ENCODE measurements around the gene SERGEF.

Gene SERGEF

DNA sequence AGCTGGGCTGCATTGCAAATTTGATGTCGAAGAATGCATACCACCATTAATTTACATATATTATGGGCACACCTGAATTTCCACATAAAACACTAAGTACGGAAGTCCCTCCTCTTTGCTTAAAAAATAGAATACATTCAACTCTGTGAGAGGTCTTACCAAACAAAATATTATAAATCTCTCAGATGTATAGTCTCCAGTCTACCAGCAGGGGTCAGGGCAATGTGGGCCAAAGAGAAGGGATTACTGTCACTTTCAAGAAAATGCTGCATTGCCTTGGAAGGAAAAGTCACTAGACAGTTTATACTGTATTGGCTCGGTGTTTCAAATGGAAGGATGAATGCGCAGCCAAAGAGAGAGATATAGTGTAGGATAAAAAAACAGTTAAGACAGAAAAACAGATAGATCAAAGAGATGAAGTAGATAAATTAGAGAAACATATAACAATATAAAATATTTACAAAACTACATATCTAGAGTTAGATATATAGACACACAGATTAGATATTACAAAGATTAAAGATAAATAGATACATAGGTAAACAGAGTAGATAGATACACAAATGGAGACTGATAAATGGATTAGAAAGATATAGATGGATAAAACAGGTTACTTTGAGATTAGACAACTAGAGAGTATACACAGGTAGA lies 20.9 kb downstream of the SERGEF start:
- H3K27ac ChIP-seq (ENCODE audit: low read depth, low read length), result no peak overlapping the region
- H3K4me1 ChIP-seq (ENCODE audit: control insufficient read depth, low read length), result peaks cover 3% of the 10 kb centered on the region; the same call in 1 of the 2 replicates
- TF ChIP-seq, protein P1, sequence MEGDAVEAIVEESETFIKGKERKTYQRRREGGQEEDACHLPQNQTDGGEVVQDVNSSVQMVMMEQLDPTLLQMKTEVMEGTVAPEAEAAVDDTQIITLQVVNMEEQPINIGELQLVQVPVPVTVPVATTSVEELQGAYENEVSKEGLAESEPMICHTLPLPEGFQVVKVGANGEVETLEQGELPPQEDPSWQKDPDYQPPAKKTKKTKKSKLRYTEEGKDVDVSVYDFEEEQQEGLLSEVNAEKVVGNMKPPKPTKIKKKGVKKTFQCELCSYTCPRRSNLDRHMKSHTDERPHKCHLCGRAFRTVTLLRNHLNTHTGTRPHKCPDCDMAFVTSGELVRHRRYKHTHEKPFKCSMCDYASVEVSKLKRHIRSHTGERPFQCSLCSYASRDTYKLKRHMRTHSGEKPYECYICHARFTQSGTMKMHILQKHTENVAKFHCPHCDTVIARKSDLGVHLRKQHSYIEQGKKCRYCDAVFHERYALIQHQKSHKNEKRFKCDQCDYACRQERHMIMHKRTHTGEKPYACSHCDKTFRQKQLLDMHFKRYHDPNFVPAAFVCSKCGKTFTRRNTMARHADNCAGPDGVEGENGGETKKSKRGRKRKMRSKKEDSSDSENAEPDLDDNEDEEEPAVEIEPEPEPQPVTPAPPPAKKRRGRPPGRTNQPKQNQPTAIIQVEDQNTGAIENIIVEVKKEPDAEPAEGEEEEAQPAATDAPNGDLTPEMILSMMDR (IDR thresholded peaks at IDR 0.05; ENCODE audit: low read depth, low read length, poor library complexity, severe bottlenecking), result peak; percentile 91
- TF ChIP-seq EZH2phosphoT487 (IDR thresholded peaks at IDR 0.05; ENCODE audit: borderline replicate concordance, low read length), result no peak
- no peaks in the 10 kb centered on the region for H4K20me1 ChIP-seq (ENCODE audit: control insufficient read depth, insufficient read depth, low read depth, low read length)
- H3K27me3 ChIP-seq (ENCODE audit: control insufficient read depth, low read length), result no peaks in the 10 kb centered on the region
- H3K9me2 ChIP-seq (replicated peaks; ENCODE audit: control insufficient read depth, low read length), result no peaks in the 10 kb centered on the region
- H3F3A ChIP-seq (ENCODE audit: control insufficient read depth, insufficient read depth), result peaks cover 5% of the 10 kb centered on the region; the same call in 1 of the 2 replicates
- H3K4me3 ChIP-seq (ENCODE audit: low read length), result no peak overlapping the region
- no peak overlapping the region for H3K4me2 ChIP-seq (ENCODE audit: low read length)
- no peaks in the 10 kb centered on the region for H3K9me3 ChIP-seq (ENCODE audit: control insufficient read depth, insufficient read depth, low read length)
- peaks cover 61% of the 10 kb centered on the region for H3K36me3 ChIP-seq (ENCODE audit: control insufficient read depth, low read length)
- H3K79me2 ChIP-seq (ENCODE audit: control insufficient read depth, low read length), result no peaks in the 10 kb centered on the region

DNA sequence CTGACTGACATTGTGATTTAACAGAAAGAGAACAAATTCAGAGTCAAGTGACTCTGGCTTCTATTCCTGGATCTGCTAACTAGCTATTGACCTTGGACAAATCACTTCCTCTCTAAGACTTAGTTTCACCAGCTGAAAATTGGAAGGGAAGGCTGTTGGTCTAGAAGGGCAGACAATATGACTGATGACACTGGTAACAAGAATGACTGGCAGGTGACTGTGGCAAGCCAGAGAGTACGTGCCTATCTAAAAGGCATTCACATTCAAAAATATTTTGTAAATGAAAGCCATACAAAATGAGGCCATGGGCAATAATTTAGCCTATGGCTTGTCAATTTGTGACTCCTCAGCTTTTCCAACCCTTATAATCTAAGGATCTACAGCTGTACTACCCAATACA lies 23.5 kb downstream of the SERGEF start:
- no peaks in the 10 kb centered on the region for H3K27me3 ChIP-seq (ENCODE audit: control insufficient read depth, low read length)
- no peak overlapping the region for H3K4me3 ChIP-seq (ENCODE audit: low read length)
- no peaks in the 10 kb centered on the region for H3K9me2 ChIP-seq (replicated peaks; ENCODE audit: control insufficient read depth, low read length)
- peaks cover 5% of the 10 kb centered on the region; the same call in 1 of the 2 replicates for H3F3A ChIP-seq (ENCODE audit: control insufficient read depth, insufficient read depth)
- no peaks in the 10 kb centered on the region for H4K20me1 ChIP-seq (ENCODE audit: control insufficient read depth, insufficient read depth, low read depth, low read length)
- H3K79me2 ChIP-seq (ENCODE audit: control insufficient read depth, low read length), result no peaks in the 10 kb centered on the region
- H3K27ac ChIP-seq (ENCODE audit: low read depth, low read length), result no peak overlapping the region
- no peak overlapping the region for H3K4me2 ChIP-seq (ENCODE audit: low read length)
- TF ChIP-seq, protein P1 (IDR thresholded peaks at IDR 0.05; ENCODE audit: low read depth, low read length, poor library complexity, severe bottlenecking), result no peak
- TF ChIP-seq EZH2phosphoT487 (IDR thresholded peaks at IDR 0.05; ENCODE audit: borderline replicate concordance, low read length), result no peak
- H3K36me3 ChIP-seq (ENCODE audit: control insufficient read depth, low read length), result peaks cover 73% of the 10 kb centered on the region
- no peaks in the 10 kb centered on the region for H3K9me3 ChIP-seq (ENCODE audit: control insufficient read depth, insufficient read depth, low read length)
- H3K4me1 ChIP-seq (ENCODE audit: control insufficient read depth, low read length), result peaks cover 3% of the 10 kb centered on the region; the same call in 1 of the 2 replicates

DNA sequence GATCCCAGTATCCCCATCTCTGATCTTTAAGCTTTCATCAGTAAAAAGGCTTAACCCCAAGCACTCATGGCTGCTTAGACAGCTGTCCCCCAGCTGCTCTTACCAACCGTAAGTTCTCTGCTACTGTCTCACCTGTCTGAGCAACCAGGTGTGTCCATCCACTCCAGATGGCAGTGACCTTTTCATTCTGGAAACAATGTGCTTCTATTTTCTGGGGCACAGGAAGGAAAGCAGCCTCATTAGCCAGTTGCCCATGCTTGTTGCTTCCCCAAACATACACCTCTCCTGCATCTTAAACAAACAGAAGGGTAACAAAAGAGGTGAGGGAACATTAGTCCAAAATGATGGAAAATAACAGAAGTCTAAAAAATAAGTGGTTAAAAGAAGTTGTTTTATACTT lies 24.4 kb downstream of the SERGEF start:
- Histone ChIP-seq H3K4me3 (ENCODE audit: low read length) (no peak overlapping the region), H3K36me3 (ENCODE audit: control insufficient read depth, low read length) (peaks cover 74% of the 10 kb centered on the region), H3K4me1 (ENCODE audit: control insufficient read depth, low read length) (peaks cover 3% of the 10 kb centered on the region; the same call in 1 of the 2 replicates), H3K79me2 (ENCODE audit: control insufficient read depth, low read length) (no peaks in the 10 kb centered on the region), H3F3A (ENCODE audit: control insufficient read depth, insufficient read depth) (peaks cover 5% of the 10 kb centered on the region; the same call in 1 of the 2 replicates), H3K27ac (ENCODE audit: low read depth, low read length) (no peak overlapping the region), H4K20me1 (ENCODE audit: control insufficient read depth, insufficient read depth, low read depth, low read length) (no peaks in the 10 kb centered on the region), H3K27me3 (ENCODE audit: control insufficient read depth, low read length) (no peaks in the 10 kb centered on the region), H3K9me3 (ENCODE audit: control insufficient read depth, insufficient read depth, low read length) (no peaks in the 10 kb centered on the region), H3K4me2 (ENCODE audit: low read length) (no peak overlapping the region), H3K9me2 (replicated peaks; ENCODE audit: control insufficient read depth, low read length) (no peaks in the 10 kb centered on the region)
- TF ChIP-seq, protein P1 (IDR thresholded peaks at IDR 0.05; ENCODE audit: low read depth, low read length, poor library complexity, severe bottlenecking), result no peak
- TF ChIP-seq EZH2phosphoT487 (IDR thresholded peaks at IDR 0.05; ENCODE audit: borderline replicate concordance, low read length), result no peak
